GM11168 (cell line): ENCODE measurements around the gene GLUD1.
"Not testable (repeated sequence)": the region's sequence is repeated elsewhere in the genome, so short reads cannot be mapped to it uniquely, and the experiment has no call there.

ENCODE experiments used
- in situ Hi-C: fragments of 300-500 bp; cut with MboI; formaldehyde crosslinking; loops from one replicate; pipeline ENCODE4 v1.12.0; 2022; ENCODE audit warnings: low sequenced_read_pairs; ENCODE audit not compliant: unreplicated experiment

The GLUD1 gene

GRCh38 chr10:87007674-87008073 is 87.0 kb downstream of the GLUD1 start:
- in situ Hi-C loops: not testable (repeated sequence)

- in situ Hi-C loops: not testable (repeated sequence)
These were observed 87.5 kb downstream of the GLUD1 start for GRCh38 chr10:87007124-87007523.

GRCh38 chr10:87000491-87000890 is 94.2 kb downstream of the GLUD1 start:
- in situ Hi-C loops: no loop called here
